ENCODE results near the gene BORCS8. TPM values are rescaled to one million over a fixed set of nuclear protein-coding genes. Genes with fewer than 3 reads are reported as not detected.
"Not testable (repeated sequence)": the region's sequence is repeated elsewhere in the genome, so short reads cannot be mapped to it uniquely, and the experiment has no call there.

The BORCS8 gene
- total RNA-seq, 1 experiment from 2014 or later: 18.4 TPM

- no peak for DNase-seq (ENCODE audit: low read depth)
Measured at GRCh38 chr19:19181488-19181998, 10.4 kb downstream of the BORCS8 start.

- peak; percentile 53 for DNase-seq (ENCODE audit: low read depth)
Measured at GRCh38 chr19:19179548-19180441, 12.2 kb downstream of the BORCS8 start.

GRCh38 chr19:19176950-19177349, 15.0 kb downstream of the BORCS8 start:
- no peak for DNase-seq (ENCODE audit: low read depth)

- not testable (repeated sequence) for DNase-seq (ENCODE audit: low read depth)
Measured at GRCh38 chr19:19173243-19173642, 18.7 kb downstream of the BORCS8 start.

GRCh38 chr19:19171821-19172532, 20.0 kb downstream of the BORCS8 start:
- no peak for DNase-seq (ENCODE audit: low read depth)

- no peak for DNase-seq (ENCODE audit: low read depth)
Measured at GRCh38 chr19:19170873-19171672, 20.9 kb downstream of the BORCS8 start.

GRCh38 chr19:19170053-19170872, 21.7 kb downstream of the BORCS8 start, which contains the start of gene MEF2B:
MEF2B (minus strand) TSS chr19:19170263; CDS start chr19:19150735, 19,528 bp downstream.
- DNase-seq (ENCODE audit: low read depth): peak; percentile 47

GRCh38 chr19:19169236-19170052, 22.5 kb downstream of the BORCS8 start:
- no peak for DNase-seq (ENCODE audit: low read depth)

GRCh38 chr19:19167612-19168011, 24.3 kb downstream of the BORCS8 start:
- no peak for DNase-seq (ENCODE audit: low read depth)

- DNase-seq (ENCODE audit: low read depth): no peak
Measured at GRCh38 chr19:19165396-19165795, 26.6 kb downstream of the BORCS8 start.

GRCh38 chr19:19162495-19162894, 29.5 kb downstream of the BORCS8 start:
- no peak for DNase-seq (ENCODE audit: low read depth)

- no peak for DNase-seq (ENCODE audit: low read depth)
Measured at GRCh38 chr19:19160461-19161035, 31.4 kb downstream of the BORCS8 start.

- no peak for DNase-seq (ENCODE audit: low read depth)
Measured at GRCh38 chr19:19159534-19159933, 32.4 kb downstream of the BORCS8 start.

- DNase-seq (ENCODE audit: low read depth): no peak
Measured at GRCh38 chr19:19157808-19158207, 34.1 kb downstream of the BORCS8 start.

- DNase-seq (ENCODE audit: low read depth): no peak
Measured at GRCh38 chr19:19155495-19156219, 36.3 kb downstream of the BORCS8 start.

GRCh38 chr19:19154768-19155494, 37.0 kb downstream of the BORCS8 start:
- DNase-seq (ENCODE audit: low read depth): no peak

- DNase-seq (ENCODE audit: low read depth): no peak
Measured at GRCh38 chr19:19152668-19153384, 39.1 kb downstream of the BORCS8 start.

GRCh38 chr19:19151418-19151817, 40.5 kb downstream of the BORCS8 start:
- DNase-seq (ENCODE audit: low read depth): no peak

Measured in RPMI7951 (cell line).